Erythroblast (primary cell): Measurements from ENCODE around the gene YY2.
"Not testable (repeated sequence)": the region's sequence is repeated elsewhere in the genome, so short reads cannot be mapped to it uniquely, and the experiment has no call there.

Experiments
- DNase-seq, 2 experiments: peaks; one replicate each; lab custom pipeline; 2025; lab: John Stamatoyannopoulos, UW
- GATA1 ChIP-seq: IDR thresholded peaks from 2 replicates; pipeline ENCODE4 v1.6.1; 2011; ENCODE audit warnings: low read depth, mild to moderate bottlenecking, control low read depth, low read length, moderate library complexity
- POLR2A ChIP-seq: IDR thresholded peaks from 2 replicates; pipeline ENCODE4 v1.6.1; 2011; ENCODE audit warnings: mild to moderate bottlenecking, low read length

The YY2 gene

GRCh38 chrX:21847342-21847741, 8.4 kb upstream of the YY2 start:
- TF ChIP-seq POLR2A = no peak
- no peak for TF ChIP-seq GATA1
- DNase-seq = no peak

- DNase-seq = no peak
- no peak for TF ChIP-seq POLR2A
- TF ChIP-seq GATA1 = no peak
Measured at GRCh38 chrX:21853578-21853977, 2.2 kb upstream of the YY2 start.

GRCh38 chrX:21856504-21856903, 717 bp downstream of the YY2 start:
- TF ChIP-seq POLR2A = no peak

GRCh38 chrX:21863241-21863640, 7.5 kb downstream of the YY2 start:
- DNase-seq = no peak
- TF ChIP-seq POLR2A (no peak), GATA1 (no peak)

More at GRCh38 chrX:21856504-21856903, 717 bp downstream of the YY2 start:
- DNase-seq = no peak

- DNase-seq = no peak
- TF ChIP-seq POLR2A (no peak), GATA1 (no peak)
Measured at GRCh38 chrX:21865436-21865835, 9.6 kb downstream of the YY2 start.

- DNase-seq = no peak
Measured at GRCh38 chrX:21870494-21870893, 14.7 kb downstream of the YY2 start.

GRCh38 chrX:21873063-21873775, 17.4 kb downstream of the YY2 start:
- no peak for DNase-seq
- TF ChIP-seq POLR2A (no peak), GATA1 (no peak)

More at GRCh38 chrX:21870494-21870893, 14.7 kb downstream of the YY2 start:
- TF ChIP-seq GATA1 = no peak
- no peak for TF ChIP-seq POLR2A

GRCh38 chrX:21874182-21874581, 18.4 kb downstream of the YY2 start:
- DNase-seq = not testable (repeated sequence)

- TF ChIP-seq POLR2A (no peak), GATA1 (no peak)
- DNase-seq = no peak
Measured at GRCh38 chrX:21875013-21875412, 19.2 kb downstream of the YY2 start.

- no peak for DNase-seq
- TF ChIP-seq GATA1 (no peak), POLR2A (no peak)
Measured at GRCh38 chrX:21881881-21882574, 26.2 kb downstream of the YY2 start.

- no peak for TF ChIP-seq GATA1
- DNase-seq = no peak
Measured at GRCh38 chrX:21883258-21883657, 27.5 kb downstream of the YY2 start.

- DNase-seq = no peak
Measured at GRCh38 chrX:21885568-21885967, 29.8 kb downstream of the YY2 start.

GRCh38 chrX:21905313-21905712, 49.5 kb downstream of the YY2 start:
- no peak for DNase-seq
- TF ChIP-seq POLR2A (no peak), GATA1 (no peak)

More at GRCh38 chrX:21885568-21885967, 29.8 kb downstream of the YY2 start:
- TF ChIP-seq GATA1 = no peak

GRCh38 chrX:21905953-21906352, 50.2 kb downstream of the YY2 start:
- TF ChIP-seq GATA1 (no peak), POLR2A (no peak)
- no peak for DNase-seq

- TF ChIP-seq POLR2A (no peak), GATA1 (no peak)
- no peak for DNase-seq
Measured at GRCh38 chrX:21907260-21907659, 51.5 kb downstream of the YY2 start.
